Liver (tissue), 9 donors: ENCODE data around the gene SPECC1. TPM values are rescaled to one million over a fixed set of nuclear protein-coding genes. Genes with fewer than 3 reads are reported as not detected.

Experiments used
- DNase-seq: peaks from one replicate; pipeline ENCODE4 v3.0.0-alpha.2; 2017; ENCODE audit warnings: low spot score
- H3K27ac ChIP-seq, 2 donors: one replicate each; pipeline ENCODE4 v1.7.0; 2013; ENCODE audit warnings: inconsistent platforms in 2 of 2, low read length in 2 of 2, control low read depth in 1 of 2, low read depth in 1 of 2, mild to moderate bottlenecking in 1 of 2
- H3K27me3 ChIP-seq, 4 donors: one replicate each; pipeline versions ENCODE4 v1.6.1 to v1.7.0; 2013; ENCODE audit warnings: low read length in 3 of 4, inconsistent platforms in 1 of 4, mild to moderate bottlenecking in 1 of 4, moderate library complexity in 1 of 4; ENCODE audit not compliant: control insufficient read depth in 4 of 4, insufficient read depth in 4 of 4
- H3K36me3 ChIP-seq, 4 donors: one replicate each; pipeline versions ENCODE4 v1.6.1 to v1.7.0; 2013; ENCODE audit warnings: low read length in 3 of 4, mild to moderate bottlenecking in 3 of 4, low read depth in 1 of 4, moderate library complexity in 1 of 4; ENCODE audit not compliant: control insufficient read depth in 4 of 4, insufficient read depth in 3 of 4
- H3K4me1 ChIP-seq, 4 donors: one replicate each; pipeline versions ENCODE4 v1.6.1 to v1.7.0; 2013; ENCODE audit warnings: low read length in 3 of 4, mild to moderate bottlenecking in 3 of 4, moderate library complexity in 1 of 4; ENCODE audit not compliant: control insufficient read depth in 4 of 4, insufficient read depth in 4 of 4
- H3K4me3 ChIP-seq, 3 donors: one replicate each; pipeline versions ENCODE4 v1.6.1 to v1.7.0; 2013; ENCODE audit warnings: low read length in 3 of 3, control low read depth in 1 of 3, low read depth in 1 of 3, mild to moderate bottlenecking in 1 of 3
- H3K9ac ChIP-seq, 2 donors: one replicate each; pipeline ENCODE4 v1.7.0; 2013; ENCODE audit warnings: low read length in 2 of 2, mild to moderate bottlenecking in 2 of 2, moderate library complexity in 2 of 2, control low read depth in 1 of 2, low read depth in 1 of 2
- H3K9me3 ChIP-seq, 4 donors: one replicate each; pipeline versions ENCODE4 v1.6.1 to v1.7.0; 2013; ENCODE audit warnings: low read length in 3 of 4; ENCODE audit not compliant: control insufficient read depth in 4 of 4
- EGR1 ChIP-seq, 2 donors: IDR thresholded peaks; 2 replicates each; pipeline ENCODE4 v1.6.1; 2016 to 2018; ENCODE audit warnings: antibody characterized with exemption in 2 of 2, low read depth in 2 of 2
- GABPA ChIP-seq, 2 donors: IDR thresholded peaks in 1 of 2; conservative IDR thresholded peaks in 1 of 2; 2 replicates each; pipeline ENCODE4 v1.6.1; 2016; ENCODE audit warnings: antibody characterized with exemption in 2 of 2, mild to moderate bottlenecking in 1 of 2, moderate library complexity in 1 of 2
- HNF4A ChIP-seq, 2 donors: conservative IDR thresholded peaks; 2 replicates each; pipeline ENCODE4 v1.6.1; 2016; ENCODE audit warnings: antibody characterized with exemption in 2 of 2, mild to moderate bottlenecking in 2 of 2
- JUND ChIP-seq, 2 donors: IDR thresholded peaks; 2 replicates each; pipeline ENCODE4 v1.6.1; 2016; ENCODE audit warnings: antibody characterized with exemption in 2 of 2
- RAD21 ChIP-seq, 2 donors: IDR thresholded peaks; 2 replicates each; pipeline ENCODE4 v1.6.1; 2016; ENCODE audit warnings: antibody characterized with exemption in 2 of 2, mild to moderate bottlenecking in 2 of 2
- SP1 ChIP-seq: IDR thresholded peaks from 2 replicates; pipeline ENCODE4 v1.6.1; 2018; ENCODE audit warnings: antibody characterized with exemption, mild to moderate bottlenecking
- TAF1 ChIP-seq: conservative IDR thresholded peaks from 2 replicates; pipeline ENCODE4 v1.6.1; 2016; ENCODE audit warnings: antibody characterized with exemption, mild to moderate bottlenecking
- YY1 ChIP-seq: IDR thresholded peaks from 2 replicates; pipeline ENCODE4 v1.6.1; 2016; ENCODE audit warnings: antibody characterized with exemption, mild to moderate bottlenecking
- WGBS: extraction: QIAGEN DNeasy Blood & Tissue Kit; methylation state at CpG from one replicate; pipeline ENCODE4 v1.1.7; 2013; 5-methylcytosine and 5-hydroxymethylcytosine counted together
- polyA plus RNA-seq, 2 donors: library from polyadenylated mRNA; stranded (reverse) in 1 of 2; unstranded in 1 of 2; fragments of 200-250 nt in 1 of 2; fragments of >200 nt in 1 of 2; fragmentation: Nextera tagmentation in 1 of 2; extraction: Ambion mirVana in 1 of 2; gene quantifications; one replicate each; pipeline versions ENCODE4 v1.2.1 to v1.2.3, GENCODE V29; 2013 to 2015
- total RNA-seq, 2 donors: library from RNA; depleted of rRNA; stranded (reverse); fragments of >200 nt; gene quantifications; one replicate each; pipeline ENCODE4 v1.2.3, GENCODE V29; 2014
- TF ChIP-seq, protein P1 (sequence below): fragments of 150-350 bp; IDR thresholded peaks from 2 replicates; pipeline ENCODE4 v1.5.1; 2017; ENCODE audit warnings: improper control_type of control experiment, low read depth, low read length; ENCODE audit not compliant: missing input control
- TF ChIP-seq, protein P2 (sequence below): IDR thresholded peaks from 2 replicates; pipeline ENCODE4 v1.6.1; 2016; ENCODE audit warnings: antibody characterized with exemption
- TF ChIP-seq, protein P3 (sequence below): IDR thresholded peaks from 2 replicates; pipeline ENCODE4 v1.6.1; 2016; ENCODE audit warnings: antibody characterized with exemption
- TF ChIP-seq, protein P4 (sequence below): IDR thresholded peaks from 2 replicates; pipeline ENCODE4 v1.6.1; 2016; ENCODE audit warnings: antibody characterized with exemption
- donor health status: healthy.
- donor health status: healthy.
- donor health status: healthy.
- donor health status: healthy.
- donor health status: healthy.

Gene SPECC1
- total and polyA plus RNA-seq, 4 donors: 0.36 to 70.3 (median 1.8) TPM

DNA sequence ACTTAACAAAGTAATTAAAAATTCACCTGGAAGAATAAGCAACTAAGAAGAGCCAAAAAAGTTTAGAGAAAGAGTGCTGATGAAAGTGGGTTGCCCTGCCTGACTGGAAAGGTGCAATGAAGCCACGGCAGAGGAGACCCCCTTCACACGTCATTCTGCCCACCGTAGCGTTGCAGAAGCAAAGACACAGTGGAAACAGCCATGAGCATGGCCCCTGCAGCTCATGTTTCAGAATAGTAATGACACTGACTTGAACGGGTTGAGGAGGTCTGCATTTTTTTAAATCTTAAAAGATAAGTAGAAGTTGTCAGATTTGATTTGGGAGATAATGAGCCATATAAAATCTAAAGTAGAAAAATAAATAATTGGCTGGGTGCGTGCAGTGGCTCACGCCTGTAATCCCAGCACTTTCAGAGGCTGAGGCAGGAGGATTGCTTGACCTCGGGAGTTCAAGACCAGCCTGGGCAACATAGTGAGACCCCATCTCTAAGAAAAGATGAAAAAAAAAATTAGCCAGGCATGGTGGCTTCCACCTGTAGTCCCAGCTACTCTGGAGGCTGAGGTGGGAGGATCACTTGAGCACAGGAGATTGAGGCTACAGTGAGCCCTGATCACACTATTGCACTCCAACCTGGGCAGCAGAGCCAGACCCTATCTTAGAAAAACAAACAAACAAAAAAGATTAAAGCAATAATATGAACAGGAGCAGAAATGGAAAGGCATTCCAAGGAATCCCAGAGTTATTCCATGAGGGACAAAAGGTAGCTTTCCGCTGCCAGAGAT lies 273.6 kb downstream of the SPECC1 start (continued):
- TF ChIP-seq RAD21 (IDR thresholded peaks at IDR 0.05): no peak
- no peak for TF ChIP-seq JUND (IDR thresholded peaks at IDR 0.05)

DNA sequence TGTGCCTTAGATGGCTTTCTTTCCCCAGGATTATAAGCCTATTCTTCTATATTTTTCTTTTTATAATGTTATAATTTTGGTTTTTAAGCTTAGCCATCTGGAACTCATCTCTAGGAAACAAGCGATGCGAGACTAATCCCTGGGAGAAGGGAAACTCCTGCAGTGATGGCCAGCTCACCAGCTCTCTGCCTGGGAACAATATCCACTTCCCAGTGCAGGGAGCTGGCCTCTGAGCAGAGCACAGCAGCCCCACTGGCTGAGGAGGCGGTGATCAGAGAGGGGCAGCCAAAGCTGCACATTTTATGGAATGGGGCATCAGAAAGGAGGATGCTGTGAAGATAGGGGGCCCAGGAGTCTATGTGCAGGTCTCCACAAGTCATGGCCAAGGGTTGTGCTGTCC lies 274.9 kb downstream of the SPECC1 start:
- TF ChIP-seq YY1 (no peak), TAF1 (no peak), SP1 (no peak), EGR1 (IDR thresholded peaks at IDR 0.05; ENCODE audit: low read depth in 2 of 2) (no peak)
- TF ChIP-seq, protein P1, sequence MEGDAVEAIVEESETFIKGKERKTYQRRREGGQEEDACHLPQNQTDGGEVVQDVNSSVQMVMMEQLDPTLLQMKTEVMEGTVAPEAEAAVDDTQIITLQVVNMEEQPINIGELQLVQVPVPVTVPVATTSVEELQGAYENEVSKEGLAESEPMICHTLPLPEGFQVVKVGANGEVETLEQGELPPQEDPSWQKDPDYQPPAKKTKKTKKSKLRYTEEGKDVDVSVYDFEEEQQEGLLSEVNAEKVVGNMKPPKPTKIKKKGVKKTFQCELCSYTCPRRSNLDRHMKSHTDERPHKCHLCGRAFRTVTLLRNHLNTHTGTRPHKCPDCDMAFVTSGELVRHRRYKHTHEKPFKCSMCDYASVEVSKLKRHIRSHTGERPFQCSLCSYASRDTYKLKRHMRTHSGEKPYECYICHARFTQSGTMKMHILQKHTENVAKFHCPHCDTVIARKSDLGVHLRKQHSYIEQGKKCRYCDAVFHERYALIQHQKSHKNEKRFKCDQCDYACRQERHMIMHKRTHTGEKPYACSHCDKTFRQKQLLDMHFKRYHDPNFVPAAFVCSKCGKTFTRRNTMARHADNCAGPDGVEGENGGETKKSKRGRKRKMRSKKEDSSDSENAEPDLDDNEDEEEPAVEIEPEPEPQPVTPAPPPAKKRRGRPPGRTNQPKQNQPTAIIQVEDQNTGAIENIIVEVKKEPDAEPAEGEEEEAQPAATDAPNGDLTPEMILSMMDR: no peak
- no peaks in the 10 kb centered on the region for H3K27me3 ChIP-seq
- DNase-seq: no peak
- H3K27ac ChIP-seq: no peak overlapping the region
- no peaks in the 10 kb centered on the region for H3K36me3 ChIP-seq
- H3K4me3 ChIP-seq: no peak overlapping the region
- H3K9me3 ChIP-seq: no peaks in the 10 kb centered on the region
- 92% methylated on average over 3 of the region's 3 CpGs for WGBS
- no peak overlapping the region for H3K9ac ChIP-seq
- H3K4me1 ChIP-seq: no peaks in the 10 kb centered on the region

DNA sequence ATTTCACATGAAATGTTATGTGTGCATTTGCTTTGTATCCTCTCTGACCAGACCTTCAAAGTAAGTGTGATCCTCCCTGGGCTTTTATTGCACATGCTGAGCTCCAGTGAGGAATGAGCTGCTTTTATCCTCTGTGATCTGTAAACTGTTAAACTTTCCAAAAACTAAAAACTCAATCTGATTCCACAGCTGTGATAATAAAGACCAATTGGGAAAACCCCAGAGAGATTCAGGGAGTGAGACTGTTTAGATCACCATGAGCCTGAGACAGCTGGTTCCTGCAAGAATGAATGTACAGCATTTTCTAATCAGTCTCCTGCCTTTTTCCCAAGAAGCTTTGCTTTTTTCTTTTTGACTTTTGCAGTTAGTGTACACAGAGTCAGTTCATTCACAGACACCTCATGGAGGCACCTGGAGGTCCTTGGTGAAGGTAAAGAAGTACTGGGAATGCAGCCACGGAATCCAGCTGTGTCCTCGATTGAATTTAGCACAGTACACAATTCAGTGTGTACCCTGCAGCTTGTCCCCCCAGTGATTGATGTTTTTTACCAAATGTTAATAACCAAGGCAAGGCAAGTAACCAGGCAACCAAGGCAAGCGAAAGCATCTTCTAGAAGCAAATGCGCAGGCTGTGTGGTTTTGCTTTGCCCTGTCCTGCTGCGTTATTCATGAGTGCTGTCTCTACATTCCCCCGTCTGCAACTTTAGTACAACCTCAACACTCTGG lies 275.6 kb downstream of the SPECC1 start:
- no peak overlapping the region for H3K9ac ChIP-seq
- TF ChIP-seq GABPA (IDR thresholded peaks at IDR 0.05 in 1 of 2, conservative IDR thresholded peaks at IDR 0.05 in 1 of 2) (no peak), HNF4A (conservative IDR thresholded peaks at IDR 0.05) (no peak)
- TF ChIP-seq, protein P2, sequence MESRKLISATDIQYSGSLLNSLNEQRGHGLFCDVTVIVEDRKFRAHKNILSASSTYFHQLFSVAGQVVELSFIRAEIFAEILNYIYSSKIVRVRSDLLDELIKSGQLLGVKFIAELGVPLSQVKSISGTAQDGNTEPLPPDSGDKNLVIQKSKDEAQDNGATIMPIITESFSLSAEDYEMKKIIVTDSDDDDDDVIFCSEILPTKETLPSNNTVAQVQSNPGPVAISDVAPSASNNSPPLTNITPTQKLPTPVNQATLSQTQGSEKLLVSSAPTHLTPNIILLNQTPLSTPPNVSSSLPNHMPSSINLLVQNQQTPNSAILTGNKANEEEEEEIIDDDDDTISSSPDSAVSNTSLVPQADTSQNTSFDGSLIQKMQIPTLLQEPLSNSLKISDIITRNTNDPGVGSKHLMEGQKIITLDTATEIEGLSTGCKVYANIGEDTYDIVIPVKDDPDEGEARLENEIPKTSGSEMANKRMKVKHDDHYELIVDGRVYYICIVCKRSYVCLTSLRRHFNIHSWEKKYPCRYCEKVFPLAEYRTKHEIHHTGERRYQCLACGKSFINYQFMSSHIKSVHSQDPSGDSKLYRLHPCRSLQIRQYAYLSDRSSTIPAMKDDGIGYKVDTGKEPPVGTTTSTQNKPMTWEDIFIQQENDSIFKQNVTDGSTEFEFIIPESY: no peak
- TF ChIP-seq, protein P3, sequence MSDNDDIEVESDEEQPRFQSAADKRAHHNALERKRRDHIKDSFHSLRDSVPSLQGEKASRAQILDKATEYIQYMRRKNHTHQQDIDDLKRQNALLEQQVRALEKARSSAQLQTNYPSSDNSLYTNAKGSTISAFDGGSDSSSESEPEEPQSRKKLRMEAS: no peak
- TF ChIP-seq, protein P4, sequence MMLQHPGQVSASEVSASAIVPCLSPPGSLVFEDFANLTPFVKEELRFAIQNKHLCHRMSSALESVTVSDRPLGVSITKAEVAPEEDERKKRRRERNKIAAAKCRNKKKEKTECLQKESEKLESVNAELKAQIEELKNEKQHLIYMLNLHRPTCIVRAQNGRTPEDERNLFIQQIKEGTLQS: no peak
- no peaks in the 10 kb centered on the region for H3K9me3 ChIP-seq
- no peaks in the 10 kb centered on the region for H3K36me3 ChIP-seq
- no peak for DNase-seq
- WGBS: 88% methylated on average over 6 of the region's 6 CpGs
- H3K4me1 ChIP-seq: no peaks in the 10 kb centered on the region
- H3K4me3 ChIP-seq: no peak overlapping the region
- no peaks in the 10 kb centered on the region for H3K27me3 ChIP-seq
- H3K27ac ChIP-seq: no peak overlapping the region
